HT1080 (cell line): ENCODE data around the gene ARAP2. TPM values are rescaled to one million over a fixed set of nuclear protein-coding genes. Genes with fewer than 3 reads are reported as not detected.
A peak's percentile ranks its signal among the peaks of the same experiment; 100 is the strongest.

ENCODE experiments used
- DNase-seq: peaks from one replicate; pipeline ENCODE4 v3.0.0-alpha.2; 2015; ENCODE audit warnings: low read depth
- total RNA-seq: library from RNA; depleted of rRNA; stranded (reverse); fragments of >200 nt; shearing (Covaris generic); gene quantifications from 2 replicates; pipeline ENCODE4 v1.2.3, GENCODE V29; 2014; rRNA removed

ARAP2 gene
- total RNA-seq, 1 experiment from 2014 or later: 2.2 TPM

DNA sequence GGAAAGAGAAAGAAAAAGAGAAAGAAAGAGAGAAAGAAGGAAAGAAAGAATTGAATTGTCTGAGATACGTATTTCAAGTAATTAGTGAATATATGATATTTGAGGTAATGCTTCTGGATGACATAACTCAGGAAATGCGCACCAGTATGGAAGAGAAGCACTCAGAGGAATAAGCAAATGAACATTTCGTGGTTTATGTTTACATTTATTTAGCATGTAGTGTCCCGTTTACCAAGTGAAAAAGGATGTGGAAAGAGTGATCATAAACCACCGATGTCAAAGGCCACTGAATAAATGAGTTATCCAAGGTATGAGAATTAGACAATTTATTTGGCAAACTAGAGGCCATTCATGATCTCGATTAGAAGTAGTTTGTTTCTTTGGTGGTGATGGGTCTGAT, 200.4 kb downstream of the ARAP2 start:
- peak; percentile 17 for DNase-seq

DNA sequence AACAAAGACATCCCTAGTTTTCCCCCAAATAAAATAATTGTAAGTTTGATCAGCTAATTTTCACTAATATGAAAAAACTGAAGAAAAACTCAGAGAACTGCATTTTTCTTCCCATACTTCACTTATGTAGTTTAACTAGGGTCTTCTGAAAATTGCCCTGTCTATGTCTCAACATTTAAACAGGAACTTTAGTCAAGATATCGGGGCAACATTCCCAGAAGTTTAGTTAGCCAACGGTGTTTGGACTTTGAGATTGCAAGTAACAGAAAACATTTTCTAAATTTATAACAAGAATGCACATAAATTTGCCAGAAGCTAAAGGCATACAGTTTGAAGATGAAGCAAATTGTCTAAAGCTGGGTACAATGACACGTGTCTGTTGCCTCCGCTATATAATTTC, 201.1 kb downstream of the ARAP2 start:
- no peak for DNase-seq

DNA sequence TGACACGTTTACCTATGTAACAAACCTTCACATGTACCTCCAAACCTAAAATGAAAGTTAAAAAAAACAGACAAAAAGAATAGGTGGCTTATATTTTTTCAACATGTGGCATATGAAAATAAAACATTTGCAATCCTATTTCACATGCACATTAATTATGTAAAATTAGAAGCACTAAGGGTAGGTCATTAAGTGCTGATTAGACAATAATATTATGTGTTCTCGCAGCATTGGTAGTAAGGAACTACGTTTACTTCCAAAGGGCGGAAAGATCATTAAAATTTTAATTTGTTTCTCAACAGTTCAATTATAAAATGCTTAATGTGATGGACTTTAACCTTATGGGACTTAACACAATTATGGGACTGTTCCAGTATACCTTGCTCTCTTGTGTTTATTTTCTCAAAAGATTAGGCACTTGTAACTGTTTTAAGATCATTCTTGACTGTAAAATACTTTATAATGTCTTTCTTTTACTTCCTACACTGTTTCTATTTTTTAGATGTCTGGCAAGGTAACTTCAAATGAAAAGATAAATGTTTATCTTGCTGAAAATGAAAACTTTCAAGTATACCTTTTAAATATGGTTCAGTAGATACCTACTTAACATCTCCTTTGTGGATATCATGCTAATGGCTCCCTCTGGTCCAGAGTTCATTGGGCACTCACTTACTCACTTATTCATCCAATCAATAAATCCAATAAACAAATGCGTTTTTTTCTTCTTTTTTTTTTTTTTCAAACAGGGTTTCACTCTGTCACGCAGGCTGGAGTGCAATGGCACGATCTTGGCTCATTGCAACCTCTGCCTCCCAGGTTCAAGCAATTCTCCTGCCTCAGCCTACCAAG, 202.0 kb downstream of the ARAP2 start:
- no peak for DNase-seq

DNA sequence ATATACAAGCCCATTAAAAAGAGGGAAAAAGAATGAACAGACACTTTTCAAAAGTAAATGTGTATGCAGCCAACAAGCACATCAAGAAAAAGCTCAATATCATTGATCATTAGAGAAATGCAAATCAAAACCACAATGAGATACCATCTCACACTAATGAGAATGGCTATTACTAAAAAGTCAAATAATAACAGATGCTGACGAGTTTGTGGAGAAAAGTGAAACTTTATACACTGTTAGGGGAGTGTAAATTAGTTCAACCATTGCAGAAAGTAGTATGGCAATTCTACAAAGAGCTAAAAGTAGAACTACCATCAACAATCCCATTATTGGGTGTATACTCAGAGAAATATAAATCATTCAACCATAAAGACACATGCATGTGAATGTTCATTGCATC, 203.0 kb downstream of the ARAP2 start:
- DNase-seq: no peak

DNA sequence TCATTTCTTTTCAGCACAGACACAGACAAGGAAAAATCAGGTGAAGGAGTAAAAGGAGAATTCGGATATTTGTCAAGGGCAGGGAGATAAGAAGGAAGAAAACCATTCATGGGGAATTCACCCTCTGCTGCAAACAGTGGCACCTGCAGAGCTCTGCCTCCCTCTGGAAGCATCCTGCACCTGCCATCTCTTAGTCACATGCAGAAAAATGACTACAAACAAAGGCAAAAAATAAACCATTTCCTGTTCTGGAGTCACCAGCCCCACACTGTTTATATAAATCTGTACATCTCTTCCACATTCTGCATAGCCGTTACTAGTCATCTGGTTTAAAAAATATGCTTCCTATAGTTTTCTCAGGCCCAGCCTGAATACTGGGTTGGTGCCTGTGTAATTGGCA, 205.3 kb downstream of the ARAP2 start:
- DNase-seq: peak; percentile 45

DNA sequence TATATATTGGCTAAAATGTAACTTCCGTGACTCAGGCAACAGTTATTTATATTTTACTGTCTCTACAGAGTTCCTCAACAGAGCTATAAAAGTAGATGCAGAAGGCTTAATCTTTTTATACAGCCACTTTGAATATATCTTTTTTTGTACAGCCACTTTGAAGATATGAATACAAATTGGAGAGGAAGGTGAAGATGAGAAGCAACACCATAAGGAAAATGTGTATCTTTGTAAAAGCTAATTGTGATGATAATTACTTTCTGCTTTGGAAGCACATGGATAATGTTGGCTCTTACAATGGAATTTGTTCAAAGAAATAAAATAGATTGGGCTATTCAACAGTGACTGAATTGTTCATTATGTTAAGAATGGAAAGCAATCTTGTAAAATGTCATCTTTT, 205.8 kb downstream of the ARAP2 start:
- no peak for DNase-seq

DNA sequence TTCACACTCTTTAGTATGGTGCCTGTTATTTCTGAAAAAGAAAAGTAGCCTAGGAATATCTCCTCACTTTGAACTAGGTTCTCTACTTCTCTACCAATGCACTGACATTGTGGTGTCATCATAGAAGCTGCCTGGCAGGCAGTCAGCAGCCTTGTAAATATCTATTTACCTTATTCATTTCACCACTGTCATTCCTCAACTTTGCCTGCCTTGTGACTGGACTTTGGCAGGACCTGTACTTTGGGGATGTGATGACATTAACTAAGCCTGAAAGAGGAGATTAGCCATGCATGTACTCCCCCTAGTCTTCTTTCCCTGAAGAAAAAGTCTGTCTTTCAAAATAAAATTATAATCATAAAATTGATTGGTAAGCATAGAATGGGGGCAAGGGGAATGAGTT, 207.2 kb downstream of the ARAP2 start:
- DNase-seq: no peak

DNA sequence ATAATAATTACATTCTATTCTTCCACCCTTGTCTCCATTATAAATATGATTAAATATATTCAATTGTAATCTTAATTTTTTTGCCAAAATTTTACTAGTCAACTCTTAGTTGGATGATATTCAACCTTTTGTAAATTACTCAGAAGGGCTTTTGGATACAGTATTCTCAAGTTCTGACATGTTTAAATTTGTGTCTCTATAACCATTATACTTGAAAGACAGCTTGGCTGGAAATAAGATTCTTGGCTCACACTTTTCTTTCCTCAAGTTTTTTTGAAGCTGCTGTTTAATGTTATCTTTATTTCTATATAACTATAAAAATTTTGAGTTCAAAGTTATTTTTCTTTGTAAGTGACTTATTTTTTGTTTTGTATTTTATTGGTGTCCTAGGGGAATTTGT, 214.4 kb downstream of the ARAP2 start:
- no peak for DNase-seq

DNA sequence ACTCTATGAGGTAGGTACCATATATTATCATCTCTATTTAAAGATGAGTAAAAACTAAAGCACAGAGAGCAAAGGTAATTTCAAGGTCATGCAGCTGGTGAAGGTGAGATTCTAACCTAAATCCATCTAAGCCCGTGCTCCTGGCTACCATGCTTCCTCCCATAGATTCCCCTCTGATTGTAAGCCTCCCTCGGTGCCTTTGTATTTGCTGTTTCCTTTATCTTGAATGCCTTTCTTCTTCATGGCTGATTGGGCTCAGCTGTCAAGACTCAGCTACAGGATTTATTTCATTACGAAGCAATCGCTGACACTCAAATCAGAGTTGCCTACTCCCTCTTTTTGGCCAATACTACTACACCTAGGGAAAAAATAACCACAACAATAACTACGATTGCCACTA, 217.1 kb downstream of the ARAP2 start:
- no peak for DNase-seq

DNA sequence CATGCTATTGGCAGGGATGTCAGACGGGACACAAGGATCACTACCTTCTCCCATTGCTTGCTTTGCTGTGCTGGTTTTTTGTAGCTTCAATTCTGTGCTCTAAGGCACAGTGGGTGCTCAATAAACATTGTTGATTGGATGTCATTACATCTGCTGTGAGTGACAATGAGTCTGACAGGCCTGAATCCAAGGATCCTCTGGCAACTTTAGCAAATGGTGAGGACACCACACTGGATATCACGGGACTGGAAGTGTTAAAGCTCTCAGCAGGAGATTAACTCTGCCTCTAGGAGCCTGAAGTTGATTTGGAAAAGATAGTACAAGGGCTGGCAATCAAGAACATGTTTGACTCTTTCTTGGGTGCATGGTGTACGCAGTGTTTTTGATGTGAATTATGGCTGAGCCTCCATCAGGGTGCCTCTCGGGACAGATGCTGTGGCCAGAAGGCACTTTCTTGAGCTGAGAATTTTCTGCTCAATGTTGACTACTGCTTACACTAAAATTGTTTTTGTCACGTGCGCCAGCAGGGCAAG, 217.9 kb downstream of the ARAP2 start:
- no peak for DNase-seq

DNA sequence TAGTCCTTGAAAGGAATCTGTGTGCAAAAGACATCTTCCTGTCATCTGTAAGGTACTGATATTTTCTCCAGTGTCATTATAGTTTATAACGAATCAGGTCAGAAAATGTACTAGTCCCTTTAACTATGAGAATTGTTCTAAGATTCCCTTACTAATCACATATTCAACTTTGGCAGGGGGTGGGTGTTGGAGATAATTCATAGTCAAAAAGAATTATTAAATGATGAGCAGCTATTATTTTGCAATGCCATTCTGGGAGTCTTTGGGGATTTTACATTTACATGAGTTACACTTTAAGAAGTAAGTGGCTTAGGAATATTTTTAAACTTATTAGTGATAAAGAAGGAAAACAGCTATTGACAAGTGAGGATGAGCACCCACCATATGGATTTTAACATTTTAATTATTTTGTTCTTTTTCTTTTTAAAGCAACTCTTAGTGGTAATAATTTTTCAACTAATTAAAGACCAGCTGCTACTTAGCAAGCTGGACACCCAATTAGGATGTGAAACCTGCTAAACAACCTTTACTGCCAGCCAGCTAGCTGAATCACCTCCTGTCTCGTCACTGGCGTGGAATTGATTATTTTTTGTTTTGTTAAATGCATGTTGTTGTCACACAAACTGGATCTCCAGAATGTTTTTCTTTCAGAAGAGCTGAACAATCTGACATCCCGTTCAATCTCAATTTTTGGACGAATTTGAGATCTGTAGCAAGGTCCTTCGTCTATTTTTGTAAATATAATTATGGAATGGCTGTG, 219.2 kb downstream of the ARAP2 start:
- no peak for DNase-seq

DNA sequence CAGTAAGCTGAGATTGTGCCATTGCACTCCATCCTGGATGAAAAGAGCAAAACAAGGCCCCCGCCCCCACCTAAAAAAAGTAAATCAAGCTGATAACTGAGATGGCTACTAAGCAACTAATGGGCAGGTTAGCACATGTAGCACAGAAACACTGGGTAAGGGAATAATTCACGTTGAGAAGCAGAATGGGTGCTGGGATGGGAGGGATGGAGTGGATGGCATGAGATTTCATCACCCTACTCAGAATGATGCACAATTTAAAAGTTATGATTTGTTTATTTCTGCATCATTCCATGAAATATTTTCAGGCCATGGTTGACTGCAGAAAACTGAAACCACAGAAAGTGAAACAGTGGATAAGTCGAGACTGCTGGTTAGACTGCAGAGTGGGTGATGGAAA, 224.0 kb downstream of the ARAP2 start:
- DNase-seq: no peak

Other genes with a start within 250 kb of the ARAP2 start
- gene DTHD1, start 37.1 kb upstream of the ARAP2 start, total RNA-seq: not detected in 2 replicates